Ishikawa (cell line): ENCODE results near the gene TNKS1BP1.

Source experiments
- CEBPB ChIP-seq: IDR thresholded peaks from 2 replicates; pipeline ENCODE4 v1.6.1; 2012
- CREB1 ChIP-seq: IDR thresholded peaks from 2 replicates; pipeline ENCODE4 v1.6.1; 2012; ENCODE audit warnings: low read depth
- EGR1 ChIP-seq: IDR thresholded peaks from 2 replicates; pipeline ENCODE4 v1.6.1; 2012
- EP300 ChIP-seq: IDR thresholded peaks from 2 replicates; pipeline ENCODE4 v1.6.1; 2012; ENCODE audit warnings: borderline replicate concordance
- FOXM1 ChIP-seq: IDR thresholded peaks from 2 replicates; pipeline ENCODE4 v1.6.1; 2012; ENCODE audit warnings: low read depth, borderline replicate concordance
- MAX ChIP-seq: IDR thresholded peaks from 2 replicates; pipeline ENCODE4 v1.6.1; 2012
- NFIC ChIP-seq: IDR thresholded peaks from 2 replicates; pipeline ENCODE4 v1.6.1; 2012
- RAD21 ChIP-seq: IDR thresholded peaks from 2 replicates; pipeline ENCODE4 v1.6.1; 2012; ENCODE audit warnings: low read depth
- TAF1 ChIP-seq: IDR thresholded peaks from 2 replicates; pipeline ENCODE4 v1.6.1; 2012; ENCODE audit warnings: low read depth, mild to moderate bottlenecking
- TCF12 ChIP-seq: IDR thresholded peaks from 2 replicates; pipeline ENCODE4 v1.6.1; 2012; ENCODE audit warnings: low read depth
- TEAD4 ChIP-seq: IDR thresholded peaks from 2 replicates; pipeline ENCODE4 v1.6.1; 2012
- YY1 ChIP-seq: IDR thresholded peaks from 2 replicates; pipeline ENCODE4 v1.6.1; 2012; ENCODE audit warnings: low read depth
- ZBTB7A ChIP-seq: IDR thresholded peaks from 2 replicates; pipeline ENCODE4 v1.6.1; 2012; ENCODE audit warnings: low read depth
- TF ChIP-seq, protein P1 (sequence below): IDR thresholded peaks from 2 replicates; pipeline ENCODE4 v1.6.1; 2012; ENCODE audit warnings: low read depth, mild to moderate bottlenecking

DNA sequence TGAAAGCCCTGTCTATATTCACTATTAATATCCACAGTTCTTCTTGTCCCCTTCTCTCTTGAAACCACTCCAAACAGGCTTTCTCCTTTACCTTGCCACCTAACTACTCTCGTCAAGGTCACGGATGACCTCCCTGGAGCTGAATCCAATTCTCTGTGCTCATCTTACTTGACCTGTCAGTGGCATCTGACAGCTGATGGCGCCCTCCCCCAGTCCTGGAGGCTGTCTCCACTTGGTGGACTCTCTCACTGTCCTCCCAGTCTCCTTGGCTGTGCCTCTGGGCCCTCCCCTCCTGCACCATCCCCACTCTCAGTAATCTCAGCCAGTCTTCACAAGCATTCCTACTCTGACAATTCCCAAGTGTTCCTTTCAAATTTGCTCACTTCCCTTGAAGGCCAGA, 8.7 kb downstream of the TNKS1BP1 start:
- TF ChIP-seq NFIC (no peak), CREB1 (no peak), EP300 (no peak), FOXM1 (no peak), CEBPB (no peak), MAX (no peak), YY1 (no peak), TCF12 (no peak), TEAD4 (no peak), TAF1 (no peak), EGR1 (no peak), RAD21 (no peak), ZBTB7A (no peak)
- TF ChIP-seq, protein P1, sequence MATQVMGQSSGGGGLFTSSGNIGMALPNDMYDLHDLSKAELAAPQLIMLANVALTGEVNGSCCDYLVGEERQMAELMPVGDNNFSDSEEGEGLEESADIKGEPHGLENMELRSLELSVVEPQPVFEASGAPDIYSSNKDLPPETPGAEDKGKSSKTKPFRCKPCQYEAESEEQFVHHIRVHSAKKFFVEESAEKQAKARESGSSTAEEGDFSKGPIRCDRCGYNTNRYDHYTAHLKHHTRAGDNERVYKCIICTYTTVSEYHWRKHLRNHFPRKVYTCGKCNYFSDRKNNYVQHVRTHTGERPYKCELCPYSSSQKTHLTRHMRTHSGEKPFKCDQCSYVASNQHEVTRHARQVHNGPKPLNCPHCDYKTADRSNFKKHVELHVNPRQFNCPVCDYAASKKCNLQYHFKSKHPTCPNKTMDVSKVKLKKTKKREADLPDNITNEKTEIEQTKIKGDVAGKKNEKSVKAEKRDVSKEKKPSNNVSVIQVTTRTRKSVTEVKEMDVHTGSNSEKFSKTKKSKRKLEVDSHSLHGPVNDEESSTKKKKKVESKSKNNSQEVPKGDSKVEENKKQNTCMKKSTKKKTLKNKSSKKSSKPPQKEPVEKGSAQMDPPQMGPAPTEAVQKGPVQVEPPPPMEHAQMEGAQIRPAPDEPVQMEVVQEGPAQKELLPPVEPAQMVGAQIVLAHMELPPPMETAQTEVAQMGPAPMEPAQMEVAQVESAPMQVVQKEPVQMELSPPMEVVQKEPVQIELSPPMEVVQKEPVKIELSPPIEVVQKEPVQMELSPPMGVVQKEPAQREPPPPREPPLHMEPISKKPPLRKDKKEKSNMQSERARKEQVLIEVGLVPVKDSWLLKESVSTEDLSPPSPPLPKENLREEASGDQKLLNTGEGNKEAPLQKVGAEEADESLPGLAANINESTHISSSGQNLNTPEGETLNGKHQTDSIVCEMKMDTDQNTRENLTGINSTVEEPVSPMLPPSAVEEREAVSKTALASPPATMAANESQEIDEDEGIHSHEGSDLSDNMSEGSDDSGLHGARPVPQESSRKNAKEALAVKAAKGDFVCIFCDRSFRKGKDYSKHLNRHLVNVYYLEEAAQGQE: no peak
